Epidermal melanocyte (primary cell): ENCODE measurements around the gene PGPEP1.
A peak's percentile ranks its signal among the peaks of the same experiment; 100 is the strongest.
"Not testable (repeated sequence)": the region's sequence is repeated elsewhere in the genome, so short reads cannot be mapped to it uniquely, and the experiment has no call there.

Experiments used
- DNase-seq: peaks from one replicate; pipeline ENCODE4 v3.0.0; 2011; ENCODE audit warnings: low spot score; ENCODE audit not compliant: insufficient read length

Gene PGPEP1

DNA sequence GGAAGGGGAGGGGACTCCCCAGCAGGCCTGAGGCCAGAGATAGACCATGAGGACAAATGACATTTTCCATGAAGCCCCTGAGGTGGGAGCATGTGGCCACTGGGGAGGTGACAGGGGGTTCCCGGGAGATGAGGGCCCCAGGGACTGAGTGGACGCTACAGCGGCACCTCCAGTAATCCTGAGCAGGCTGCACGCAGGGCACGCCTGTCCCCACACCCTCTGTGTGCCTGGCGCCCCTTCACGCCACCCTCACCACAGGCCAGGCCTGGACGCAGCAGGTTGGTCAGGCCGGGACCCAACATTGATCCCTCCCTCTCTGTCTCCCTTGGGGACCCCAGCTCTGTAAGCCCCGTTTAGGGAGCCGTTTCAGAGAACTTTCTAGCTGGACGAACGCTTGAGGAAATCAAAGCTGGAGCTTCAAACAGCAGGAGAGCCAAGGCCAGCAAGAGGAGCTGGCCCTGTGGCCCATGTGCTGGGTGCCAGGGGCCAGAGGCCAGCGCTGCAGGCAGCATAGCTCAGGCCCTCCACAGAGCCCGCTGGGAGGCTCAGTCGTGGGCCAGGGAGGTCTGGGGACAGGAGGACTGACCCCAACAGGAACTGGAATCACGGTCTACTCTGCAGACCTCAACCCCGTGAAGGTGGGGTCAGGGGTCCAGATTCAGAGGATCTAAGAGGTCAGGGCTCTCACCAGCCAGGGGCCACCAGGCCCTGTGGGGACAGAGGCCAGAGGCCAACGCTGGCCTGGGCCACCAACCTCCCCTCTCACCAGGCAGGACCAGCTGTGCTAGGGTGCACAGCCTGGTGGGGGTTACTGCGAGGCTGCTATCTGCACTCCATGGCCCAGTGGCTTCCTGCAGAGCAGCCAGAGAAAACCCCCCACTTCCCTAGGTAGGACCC is 32.1 kb upstream of the PGPEP1 start:
- DNase-seq: no peak

- DNase-seq: no peak
These were observed 31.5 kb upstream of the PGPEP1 start for GRCh38 chr19:18308948-18309325.

- DNase-seq: no peak
These were observed 30.8 kb upstream of the PGPEP1 start for GRCh38 chr19:18309525-18310064.

DNA sequence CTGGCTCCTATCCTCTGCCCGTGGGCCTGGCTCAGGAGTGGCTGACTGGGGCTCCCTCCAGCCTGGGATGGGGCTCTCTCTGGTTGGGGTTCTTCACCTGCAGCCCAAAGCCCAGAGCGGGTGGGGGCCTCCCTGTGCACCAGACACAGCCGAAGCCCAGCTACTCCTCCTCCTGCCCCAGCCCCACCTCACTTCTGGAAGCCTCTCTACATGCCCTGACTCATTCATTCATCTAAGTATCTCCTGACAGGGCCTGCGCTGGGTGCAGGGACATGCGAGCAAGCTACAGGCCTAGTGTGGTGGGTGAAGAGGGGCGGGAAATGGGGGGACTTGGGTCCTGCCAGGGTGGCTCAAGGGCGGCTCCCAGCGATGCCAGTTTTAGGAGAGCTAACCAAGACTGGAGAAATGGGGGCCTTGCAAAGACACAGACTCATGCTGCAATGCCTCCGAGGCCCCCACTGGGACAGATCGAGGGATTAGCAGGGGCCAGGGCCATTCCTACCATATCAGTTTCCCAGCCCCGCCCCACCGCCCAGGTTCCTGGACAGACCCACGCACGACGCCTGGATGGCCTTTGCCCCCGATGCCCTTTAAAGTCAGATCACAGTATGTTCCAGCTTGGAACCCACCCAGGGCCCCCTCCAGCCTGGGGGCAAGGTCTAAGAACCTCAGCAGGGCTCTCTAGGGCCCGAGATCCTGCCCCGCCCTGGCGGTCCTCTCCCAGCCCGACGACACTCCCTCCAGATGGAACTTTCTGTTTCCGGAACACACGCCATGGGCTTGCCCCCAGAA is 30.1 kb upstream of the PGPEP1 start:
- no peak for DNase-seq

- no peak for DNase-seq
These were observed 29.4 kb upstream of the PGPEP1 start for GRCh38 chr19:18310966-18311365.

- no peak for DNase-seq
These were observed 28.8 kb upstream of the PGPEP1 start for GRCh38 chr19:18311502-18312091.

- no peak for DNase-seq
These were observed 28.3 kb upstream of the PGPEP1 start for GRCh38 chr19:18312092-18312534.

GRCh38 chr19:18313398-18313797 is 27.0 kb upstream of the PGPEP1 start:
- no peak for DNase-seq

DNA sequence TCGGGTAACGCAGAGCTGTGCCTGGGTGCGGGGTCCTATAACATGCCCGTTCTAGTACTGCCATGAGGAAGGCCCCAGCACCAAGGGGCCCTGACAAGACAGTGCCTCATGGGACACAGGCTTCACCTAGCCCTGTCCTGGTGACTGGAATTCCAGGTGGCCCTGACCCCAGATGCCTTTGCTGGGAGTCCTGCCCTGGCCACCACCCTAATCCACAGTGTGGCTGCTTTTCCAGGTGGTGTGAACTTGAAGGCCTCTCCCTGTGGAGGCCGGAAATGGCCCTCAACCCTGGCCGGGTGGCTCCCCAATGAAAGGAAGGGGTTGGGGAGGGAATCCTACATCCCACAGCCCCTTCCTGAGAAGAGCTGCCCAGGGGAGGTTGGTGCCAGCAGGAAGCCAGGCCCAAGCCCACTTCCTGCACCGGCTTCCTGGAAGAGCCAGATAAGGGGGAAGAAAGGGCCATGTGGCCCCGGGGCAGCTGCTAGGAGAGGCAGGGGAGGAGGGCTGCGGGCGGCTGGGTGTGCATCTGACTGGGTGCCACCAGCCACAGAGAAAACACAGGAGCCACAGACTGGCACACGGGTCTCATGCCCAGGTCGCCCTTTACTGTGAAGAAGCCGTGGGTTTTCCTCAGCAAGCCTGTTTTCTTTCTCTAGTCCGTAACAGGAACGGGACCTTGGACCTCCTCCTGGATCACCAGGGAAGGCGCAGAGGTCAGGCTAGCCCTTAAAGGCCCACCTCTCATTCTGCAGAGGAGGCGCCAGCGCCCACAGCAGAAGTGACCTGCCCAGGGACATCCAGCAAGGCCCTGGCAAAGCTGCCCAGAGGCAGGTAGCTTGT is 22.2 kb upstream of the PGPEP1 start:
- DNase-seq: no peak

GRCh38 chr19:18319591-18320135 is 20.7 kb upstream of the PGPEP1 start:
- DNase-seq: no peak

DNA sequence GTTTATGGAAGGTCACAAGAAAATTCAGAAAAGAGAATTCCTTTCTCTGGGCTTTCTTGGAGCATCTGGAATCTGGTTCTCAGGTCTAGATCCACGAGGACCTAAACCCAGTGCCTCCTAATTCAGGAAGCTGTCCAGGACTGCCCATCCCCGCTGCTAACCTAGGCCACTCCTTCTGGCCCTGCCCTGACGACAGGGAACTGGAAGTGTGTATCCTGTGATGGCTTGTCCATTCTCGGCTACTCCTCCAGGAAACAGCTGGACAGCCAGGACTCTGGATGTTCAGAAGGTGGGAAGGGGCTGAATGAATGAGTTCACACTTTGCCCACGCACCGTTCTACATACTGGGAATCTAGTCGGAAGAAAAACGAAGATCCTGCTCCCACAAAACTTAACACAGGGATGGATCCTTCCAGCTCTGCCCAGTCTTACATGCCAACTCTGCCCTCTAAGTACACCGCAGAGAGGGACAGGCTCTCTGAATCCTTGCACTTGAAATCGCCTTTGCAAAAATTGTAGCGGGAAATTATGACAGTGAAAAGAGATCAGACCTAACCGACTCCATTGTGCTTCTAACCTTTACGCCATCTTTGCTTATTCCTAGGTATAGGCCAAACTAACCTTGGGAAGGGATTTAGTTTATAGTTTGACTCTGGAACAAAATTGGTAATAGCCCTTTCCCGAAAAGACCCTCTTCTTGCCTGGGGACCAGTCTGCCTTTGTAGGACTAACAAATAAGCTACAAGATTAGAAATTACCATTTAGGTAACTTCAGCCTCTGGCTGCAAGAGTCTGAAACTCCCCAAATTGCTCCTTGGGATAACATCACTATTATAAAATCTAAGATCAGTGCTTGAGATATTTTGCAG is 19.3 kb upstream of the PGPEP1 start:
- DNase-seq: no peak

GRCh38 chr19:18321734-18322102 is 18.7 kb upstream of the PGPEP1 start:
- no peak for DNase-seq

- peak; percentile 60 for DNase-seq
These were observed 18.1 kb upstream of the PGPEP1 start for GRCh38 chr19:18322318-18322758.

- peak; percentile 99 for DNase-seq
These were observed 17.5 kb upstream of the PGPEP1 start, which contains the start of gene LSM4 for GRCh38 chr19:18322759-18323460. LSM4 (minus strand) TSS chr19:18323076; CDS start chr19:18323020, 56 bp downstream.

GRCh38 chr19:18324373-18324731 is 16.0 kb upstream of the PGPEP1 start:
- not testable (repeated sequence) for DNase-seq

DNA sequence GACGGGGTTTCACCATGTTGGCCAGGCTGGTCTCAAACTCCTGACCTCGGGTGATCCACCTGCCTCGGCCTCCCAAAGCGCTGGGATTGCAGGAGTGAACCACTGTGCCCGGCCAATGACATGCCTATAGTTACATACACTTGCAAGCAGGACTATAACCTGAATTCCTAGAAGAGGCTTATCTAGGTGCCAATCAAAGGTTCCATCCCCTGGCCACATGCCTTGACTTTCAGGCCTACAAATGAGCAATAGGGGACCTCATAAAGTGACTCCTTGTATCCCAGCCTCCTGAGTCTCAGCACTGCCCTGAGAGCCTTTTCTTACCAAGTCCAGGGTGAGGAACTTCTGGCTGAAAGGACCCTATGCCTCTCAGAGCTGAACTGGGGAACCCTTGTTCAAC is 13.6 kb upstream of the PGPEP1 start:
- no peak for DNase-seq

- DNase-seq: peak; percentile 100
These were observed 11.9 kb upstream of the PGPEP1 start for GRCh38 chr19:18328340-18329034.

DNA sequence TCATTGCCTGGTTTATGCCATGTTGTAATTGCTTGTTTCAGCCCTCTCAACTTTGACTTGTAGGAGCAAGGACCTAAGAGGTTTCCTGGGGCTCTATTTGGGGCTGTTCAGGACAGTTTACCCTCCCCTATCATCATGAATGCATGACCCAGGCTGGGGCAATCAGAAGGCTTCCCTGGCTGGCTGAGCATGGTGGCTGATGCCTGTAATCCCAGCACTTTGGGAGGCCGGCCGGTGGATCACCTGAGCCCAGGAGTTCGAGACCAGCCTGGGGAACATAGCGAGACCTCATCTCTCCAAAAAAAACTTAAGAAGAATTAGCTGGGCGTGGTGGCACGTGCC is 11.4 kb upstream of the PGPEP1 start:
- no peak for DNase-seq
